PC-9 (cell line): Measurements from ENCODE around the gene CABCOCO1.

Experiments
- CTCF ChIP-seq: fragments of 200-600 bp; sonication (generic); conservative IDR thresholded peaks from 2 replicates; pipeline ENCODE4 v1.6.1; 2017; ENCODE audit warnings: mixed run types, antibody characterized with exemption, mild to moderate bottlenecking, moderate library complexity
- EZH2 ChIP-seq: fragments of 200-600 bp; sonication (generic); IDR thresholded peaks from 2 replicates; pipeline ENCODE4 v1.8.0; 2017; ENCODE audit warnings: antibody characterized with exemption, low read depth

- no peak for TF ChIP-seq CTCF
- TF ChIP-seq EZH2: no peak
Observed at GRCh38 chr10:61786728-61787127, 124.0 kb downstream of the CABCOCO1 start.
